Choroid plexus epithelial cell (primary cell): ENCODE measurements around the gene SMARCE1.

Source experiments
- DNase-seq: peaks from one replicate; pipeline ENCODE4 v3.0.0-alpha.2; 2010; ENCODE audit warnings: low read depth
- H3K4me3 ChIP-seq: 2 replicates; pipeline ENCODE4 v1.5.1; 2011; ENCODE audit warnings: low read depth, mild to moderate bottlenecking, control low read depth, low read length, moderate library complexity
- TF ChIP-seq, protein P1 (sequence below): conservative IDR thresholded peaks from 2 replicates; pipeline ENCODE4 v1.5.1; 2011; ENCODE audit warnings: low read depth, mild to moderate bottlenecking, control low read depth, inconsistent platforms, low read length, moderate library complexity

Gene SMARCE1

GRCh38 chr17:40680998-40681397 lies 33.4 kb upstream of the SMARCE1 start:
- no peak overlapping the region for H3K4me3 ChIP-seq
- no peak for DNase-seq
- TF ChIP-seq, protein P1, sequence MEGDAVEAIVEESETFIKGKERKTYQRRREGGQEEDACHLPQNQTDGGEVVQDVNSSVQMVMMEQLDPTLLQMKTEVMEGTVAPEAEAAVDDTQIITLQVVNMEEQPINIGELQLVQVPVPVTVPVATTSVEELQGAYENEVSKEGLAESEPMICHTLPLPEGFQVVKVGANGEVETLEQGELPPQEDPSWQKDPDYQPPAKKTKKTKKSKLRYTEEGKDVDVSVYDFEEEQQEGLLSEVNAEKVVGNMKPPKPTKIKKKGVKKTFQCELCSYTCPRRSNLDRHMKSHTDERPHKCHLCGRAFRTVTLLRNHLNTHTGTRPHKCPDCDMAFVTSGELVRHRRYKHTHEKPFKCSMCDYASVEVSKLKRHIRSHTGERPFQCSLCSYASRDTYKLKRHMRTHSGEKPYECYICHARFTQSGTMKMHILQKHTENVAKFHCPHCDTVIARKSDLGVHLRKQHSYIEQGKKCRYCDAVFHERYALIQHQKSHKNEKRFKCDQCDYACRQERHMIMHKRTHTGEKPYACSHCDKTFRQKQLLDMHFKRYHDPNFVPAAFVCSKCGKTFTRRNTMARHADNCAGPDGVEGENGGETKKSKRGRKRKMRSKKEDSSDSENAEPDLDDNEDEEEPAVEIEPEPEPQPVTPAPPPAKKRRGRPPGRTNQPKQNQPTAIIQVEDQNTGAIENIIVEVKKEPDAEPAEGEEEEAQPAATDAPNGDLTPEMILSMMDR = no peak

DNA sequence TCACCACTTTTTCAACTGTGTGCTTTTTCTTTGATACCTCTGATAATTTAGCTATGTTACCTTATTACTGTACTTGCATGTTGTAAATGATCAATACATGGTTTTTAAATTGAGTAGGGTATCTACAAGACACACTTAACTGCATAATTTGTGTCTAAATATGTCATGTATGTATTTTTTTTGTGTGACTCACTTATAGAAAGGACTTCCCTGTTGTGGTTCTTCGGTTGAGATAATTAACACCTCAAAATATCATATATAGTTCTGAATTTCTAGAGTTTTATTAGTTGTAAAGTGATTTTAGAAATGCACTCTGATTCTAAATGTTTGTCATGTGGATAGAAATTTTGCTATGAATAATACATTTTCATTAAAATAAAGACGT lies 31.9 kb upstream of the SMARCE1 start:
- H3K4me3 ChIP-seq = no peak overlapping the region
- TF ChIP-seq, protein P1 = no peak
- DNase-seq = no peak

GRCh38 chr17:40678902-40679522 lies 31.4 kb upstream of the SMARCE1 start:
- no peak overlapping the region for H3K4me3 ChIP-seq
- TF ChIP-seq, protein P1 = no peak
- DNase-seq = no peak

- no peak overlapping the region for H3K4me3 ChIP-seq
- TF ChIP-seq, protein P1 = no peak
- DNase-seq = no peak
These were observed 28.3 kb upstream of the SMARCE1 start for GRCh38 chr17:40675905-40676304.

GRCh38 chr17:40672654-40673053 lies 25.0 kb upstream of the SMARCE1 start:
- TF ChIP-seq, protein P1 = no peak
- H3K4me3 ChIP-seq = no peak overlapping the region
- no peak for DNase-seq

DNA sequence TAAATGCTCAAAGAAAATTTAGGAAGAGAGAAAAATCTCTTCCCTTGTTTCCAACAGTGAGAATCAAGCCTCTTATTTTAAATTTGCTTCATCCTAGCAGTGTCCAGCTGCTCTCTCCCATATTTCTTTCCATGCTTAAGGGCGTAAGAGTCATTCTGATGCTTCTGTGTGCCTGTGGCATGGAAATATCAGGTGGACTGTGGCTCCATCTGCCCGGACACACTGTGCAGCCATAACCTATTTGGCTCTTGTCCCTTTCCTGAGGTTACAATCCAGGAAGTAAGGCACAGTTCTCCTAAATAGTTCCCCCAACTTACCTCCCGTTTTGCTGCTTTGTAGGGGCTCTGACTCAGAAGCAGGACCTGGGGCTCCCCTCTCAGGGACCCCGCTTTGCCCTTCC lies 23.7 kb upstream of the SMARCE1 start:
- TF ChIP-seq, protein P1 = no peak

DNA sequence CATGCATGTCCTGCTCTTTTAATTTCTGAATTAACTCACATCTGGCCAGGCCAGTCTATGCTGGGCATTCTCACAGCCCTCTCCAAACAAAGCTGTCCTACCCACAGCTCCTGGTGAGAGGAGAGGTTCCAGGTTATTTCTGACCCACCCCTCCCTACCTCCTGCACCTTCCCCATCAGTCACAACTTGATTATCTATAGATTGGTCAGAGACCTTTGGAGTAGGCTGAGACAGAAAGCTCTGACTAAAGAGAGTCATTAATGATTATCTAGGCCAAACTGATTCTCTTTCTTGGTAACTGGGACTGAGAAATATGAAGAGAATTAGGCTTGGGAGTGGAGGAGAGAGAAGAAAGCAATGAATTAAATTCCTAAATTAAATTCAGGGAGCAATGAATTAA lies 18.7 kb upstream of the SMARCE1 start:
- TF ChIP-seq, protein P1 = no peak
- DNase-seq = no peak
- H3K4me3 ChIP-seq = no peak overlapping the region

More for the DNA sequence above, 23.7 kb upstream of the SMARCE1 start:
- no peak overlapping the region for H3K4me3 ChIP-seq
- DNase-seq = no peak
